Measurements from ENCODE around the gene ZBTB7A.

Gene ZBTB7A

DNA sequence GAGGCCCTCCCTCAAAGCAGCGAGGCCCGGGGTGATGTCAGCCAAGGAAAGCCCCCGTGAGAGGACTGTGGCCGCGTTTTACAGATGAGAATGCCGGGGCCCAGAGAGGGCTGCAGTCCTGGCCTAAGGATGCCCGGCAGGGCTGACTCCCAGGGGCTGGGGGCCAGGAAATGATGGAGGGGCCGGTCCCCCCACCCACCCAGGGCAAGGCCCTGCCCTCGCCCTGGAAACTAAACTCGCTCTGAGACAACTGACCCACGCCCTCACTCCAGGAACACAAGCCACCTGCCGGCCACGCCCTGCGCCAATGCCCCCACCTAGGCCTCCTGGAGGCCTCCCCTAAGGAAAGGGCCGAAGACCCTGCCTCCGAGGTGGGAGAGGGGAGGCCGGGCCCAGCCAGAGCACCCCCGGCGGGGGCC lies 7.2 kb downstream of the ZBTB7A start:
- no peak overlapping the region for H3K27ac ChIP-seq
- no peak overlapping the region for H3K4me3 ChIP-seq (IDR thresholded peaks at IDR 0.05; ENCODE audit: insufficient read depth, low read depth, low read length)
- peaks cover 12% of the 10 kb centered on the region for H3K4me1 ChIP-seq (ENCODE audit: low read depth, poor library complexity, severe bottlenecking)
- H4K20me1 ChIP-seq (ENCODE audit: insufficient read depth) = peaks cover 25% of the 10 kb centered on the region; the same call in 1 of the 2 replicates
- H3K79me2 ChIP-seq (ENCODE audit: insufficient read depth, low read depth) = peaks cover 90% of the 10 kb centered on the region
- TF ChIP-seq, protein P1, sequence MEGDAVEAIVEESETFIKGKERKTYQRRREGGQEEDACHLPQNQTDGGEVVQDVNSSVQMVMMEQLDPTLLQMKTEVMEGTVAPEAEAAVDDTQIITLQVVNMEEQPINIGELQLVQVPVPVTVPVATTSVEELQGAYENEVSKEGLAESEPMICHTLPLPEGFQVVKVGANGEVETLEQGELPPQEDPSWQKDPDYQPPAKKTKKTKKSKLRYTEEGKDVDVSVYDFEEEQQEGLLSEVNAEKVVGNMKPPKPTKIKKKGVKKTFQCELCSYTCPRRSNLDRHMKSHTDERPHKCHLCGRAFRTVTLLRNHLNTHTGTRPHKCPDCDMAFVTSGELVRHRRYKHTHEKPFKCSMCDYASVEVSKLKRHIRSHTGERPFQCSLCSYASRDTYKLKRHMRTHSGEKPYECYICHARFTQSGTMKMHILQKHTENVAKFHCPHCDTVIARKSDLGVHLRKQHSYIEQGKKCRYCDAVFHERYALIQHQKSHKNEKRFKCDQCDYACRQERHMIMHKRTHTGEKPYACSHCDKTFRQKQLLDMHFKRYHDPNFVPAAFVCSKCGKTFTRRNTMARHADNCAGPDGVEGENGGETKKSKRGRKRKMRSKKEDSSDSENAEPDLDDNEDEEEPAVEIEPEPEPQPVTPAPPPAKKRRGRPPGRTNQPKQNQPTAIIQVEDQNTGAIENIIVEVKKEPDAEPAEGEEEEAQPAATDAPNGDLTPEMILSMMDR (conservative IDR thresholded peaks at IDR 0.05; ENCODE audit: low read depth, low read length) = no peak
- no peaks in the 10 kb centered on the region for H3K27me3 ChIP-seq (ENCODE audit: insufficient read depth, low read depth)
- no peak overlapping the region for H3K9ac ChIP-seq
- no peaks in the 10 kb centered on the region for H3K36me3 ChIP-seq (ENCODE audit: insufficient read depth)
- no peak overlapping the region for H3K4me2 ChIP-seq
- no peak overlapping the region for H2AFZ ChIP-seq (ENCODE audit: low read depth)

DNA sequence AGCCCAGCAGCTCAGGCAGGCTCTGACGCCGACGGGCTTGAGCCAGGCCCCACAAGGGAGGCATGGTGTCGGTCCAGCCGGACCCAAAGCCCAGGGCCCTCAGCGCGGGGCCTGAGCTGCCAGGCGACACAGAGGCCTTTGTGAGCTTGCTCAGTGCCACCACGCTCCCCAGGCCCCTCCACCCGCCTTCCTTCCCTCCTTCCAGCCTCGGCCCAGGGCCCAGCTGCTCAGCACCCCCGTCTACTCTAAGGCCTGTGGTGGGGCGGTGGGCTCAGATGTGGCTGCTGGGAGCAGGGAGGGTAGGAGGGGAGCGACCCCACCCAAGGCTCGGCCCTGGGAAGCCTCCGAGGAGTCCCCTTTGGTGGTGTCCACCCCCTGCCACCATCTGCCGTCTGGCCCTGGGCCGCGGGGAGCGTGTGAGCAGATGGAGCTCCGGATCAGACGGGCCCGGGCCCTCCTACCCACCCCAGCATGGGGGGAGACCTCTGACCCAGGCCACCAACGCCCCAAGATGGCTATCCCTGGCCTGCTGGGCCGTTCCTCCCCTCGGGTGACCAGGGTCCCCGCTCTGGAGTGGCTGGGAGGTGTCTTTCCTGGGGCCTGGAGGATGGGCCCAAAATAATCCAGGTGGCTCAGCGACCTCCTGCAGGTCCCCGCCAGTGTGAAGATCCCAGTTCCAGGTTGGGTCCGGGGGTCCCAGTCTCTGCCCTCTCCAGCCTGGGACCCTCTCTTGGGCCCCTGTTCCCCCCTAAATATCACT lies 7.8 kb downstream of the ZBTB7A start:
- no peak overlapping the region for H2AFZ ChIP-seq (ENCODE audit: low read depth)
- H3K27me3 ChIP-seq (ENCODE audit: insufficient read depth, low read depth) = no peaks in the 10 kb centered on the region
- no peak overlapping the region for H3K4me2 ChIP-seq
- H3K27ac ChIP-seq = no peak overlapping the region
- peaks cover 87% of the 10 kb centered on the region for H3K79me2 ChIP-seq (ENCODE audit: insufficient read depth, low read depth)
- peaks cover 12% of the 10 kb centered on the region for H3K4me1 ChIP-seq (ENCODE audit: low read depth, poor library complexity, severe bottlenecking)
- TF ChIP-seq, protein P1 (conservative IDR thresholded peaks at IDR 0.05; ENCODE audit: low read depth, low read length) = no peak
- H3K4me3 ChIP-seq (IDR thresholded peaks at IDR 0.05; ENCODE audit: insufficient read depth, low read depth, low read length) = no peak overlapping the region
- H4K20me1 ChIP-seq (ENCODE audit: insufficient read depth) = peaks cover 25% of the 10 kb centered on the region; the same call in 1 of the 2 replicates
- no peaks in the 10 kb centered on the region for H3K36me3 ChIP-seq (ENCODE audit: insufficient read depth)
- no peak overlapping the region for H3K9ac ChIP-seq

- TF ChIP-seq, protein P1 (conservative IDR thresholded peaks at IDR 0.05; ENCODE audit: low read depth, low read length) = no peak
- Histone ChIP-seq H3K79me2 (ENCODE audit: insufficient read depth, low read depth) (peaks cover 87% of the 10 kb centered on the region), H3K36me3 (ENCODE audit: insufficient read depth) (no peaks in the 10 kb centered on the region), H3K27ac (no peak overlapping the region), H2AFZ (ENCODE audit: low read depth) (no peak overlapping the region), H4K20me1 (ENCODE audit: insufficient read depth) (peaks cover 22% of the 10 kb centered on the region; the same call in 1 of the 2 replicates), H3K4me3 (IDR thresholded peaks at IDR 0.05; ENCODE audit: insufficient read depth, low read depth, low read length) (no peak overlapping the region), H3K4me2 (no peak overlapping the region), H3K27me3 (ENCODE audit: insufficient read depth, low read depth) (no peaks in the 10 kb centered on the region), H3K9ac (no peak overlapping the region), H3K4me1 (ENCODE audit: low read depth, poor library complexity, severe bottlenecking) (peaks cover 4% of the 10 kb centered on the region)
These were observed 8.6 kb downstream of the ZBTB7A start for GRCh38 chr19:4057931-4058692.

GRCh38 chr19:4055209-4055552 lies 11.5 kb downstream of the ZBTB7A start:
- peaks cover 81% of the 10 kb centered on the region for H3K79me2 ChIP-seq (ENCODE audit: insufficient read depth, low read depth)
- H3K27me3 ChIP-seq (ENCODE audit: insufficient read depth, low read depth) = no peaks in the 10 kb centered on the region
- H2AFZ ChIP-seq (ENCODE audit: low read depth) = no peak overlapping the region
- H3K4me3 ChIP-seq (IDR thresholded peaks at IDR 0.05; ENCODE audit: insufficient read depth, low read depth, low read length) = no peak overlapping the region
- peaks cover 3% of the 10 kb centered on the region; the same call in 1 of the 2 replicates for H4K20me1 ChIP-seq (ENCODE audit: insufficient read depth)
- H3K36me3 ChIP-seq (ENCODE audit: insufficient read depth) = no peaks in the 10 kb centered on the region
- H3K9ac ChIP-seq = no peak overlapping the region
- H3K4me1 ChIP-seq (ENCODE audit: low read depth, poor library complexity, severe bottlenecking) = no peaks in the 10 kb centered on the region
- no peak overlapping the region for H3K27ac ChIP-seq
- TF ChIP-seq, protein P1 (conservative IDR thresholded peaks at IDR 0.05; ENCODE audit: low read depth, low read length) = no peak
- H3K4me2 ChIP-seq = no peak overlapping the region

Data from KMS-11 (cell line).